WTC11 (cell line): Measurements from ENCODE around the gene SREBF1. TPM values are rescaled to one million over a fixed set of nuclear protein-coding genes. Genes with fewer than 3 reads are reported as not detected.

Experiments used
- ATAC-seq: fragments of 200-7000 bp; cut with Tn5 transposase; 2 replicates; pipeline ENCODE4 v1.10.0; 2021; ENCODE audit warnings: mild to moderate bottlenecking, moderate library complexity
- CTCF ChIA-PET: fragments of 300-600 bp; sonication (Branson Sonifier 250); formaldehyde crosslinking; loops from one replicate; lab custom pipeline; 2021; ENCODE audit warnings: antibody characterized with exemption; lab: Charles Lee
- POLR2A ChIA-PET: fragments of 350-600 bp; sonication (Branson Sonifier 250); formaldehyde crosslinking; loops from one replicate; lab custom pipeline; 2021; ENCODE audit warnings: antibody characterized with exemption; lab: Charles Lee
- DNase-seq: peaks from one replicate; pipeline ENCODE4 v3.0.0; 2021; ENCODE audit warnings: low spot score
- H3K27ac Mint-ChIP-seq: 2 replicates; pipeline ENCODE4 v1.8.0; 2021; ENCODE audit warnings: mixed read lengths
- H3K27me3 Mint-ChIP-seq: 2 replicates; pipeline ENCODE4 v1.8.0; 2021; ENCODE audit warnings: low read depth, mild to moderate bottlenecking, moderate library complexity, mixed read lengths
- H3K36me3 Mint-ChIP-seq: 2 replicates; pipeline ENCODE4 v1.8.0; 2021; ENCODE audit warnings: mixed read lengths
- H3K4me1 Mint-ChIP-seq: 2 replicates; pipeline ENCODE4 v1.8.0; 2022; ENCODE audit warnings: mixed read lengths
- H3K4me3 Mint-ChIP-seq: 2 replicates; pipeline ENCODE4 v1.8.0; 2021; ENCODE audit warnings: mild to moderate bottlenecking, moderate library complexity, mixed read lengths
- H3K9me3 Mint-ChIP-seq: 2 replicates; pipeline ENCODE4 v1.8.0; 2021; ENCODE audit warnings: mixed read lengths
- CBFB ChIP-seq: sonication (generic); formaldehyde crosslinking; IDR thresholded peaks from 2 replicates; pipeline ENCODE4 v1.8.1; 2022; ENCODE audit warnings: mild to moderate bottlenecking, low read depth, missing genetic modification reagents
- CREM ChIP-seq: sonication (generic); formaldehyde crosslinking; IDR thresholded peaks from 2 replicates; pipeline ENCODE4 v1.8.1; 2022; ENCODE audit warnings: mild to moderate bottlenecking, missing genetic modification reagents, moderate library complexity
- CTCF ChIP-seq: fragments of 200-600 bp; IDR thresholded peaks from 2 replicates; pipeline ENCODE4 v1.8.0; 2022; ENCODE audit warnings: antibody characterized with exemption
- E2F5 ChIP-seq: sonication (generic); formaldehyde crosslinking; IDR thresholded peaks from 2 replicates; pipeline ENCODE4 v1.8.1; 2022; ENCODE audit warnings: mild to moderate bottlenecking, moderate library complexity, missing genetic modification reagents
- FOXJ3 ChIP-seq: sonication (generic); formaldehyde crosslinking; IDR thresholded peaks from 2 replicates; pipeline ENCODE4 v1.9.0; 2021; ENCODE audit warnings: missing genetic modification reagents, mild to moderate bottlenecking, borderline replicate concordance
- FOXK1 ChIP-seq: sonication (generic); formaldehyde crosslinking; IDR thresholded peaks from 2 replicates; pipeline ENCODE4 v1.8.0; 2022; ENCODE audit warnings: mild to moderate bottlenecking, moderate library complexity, missing genetic modification reagents
- FOXP1 ChIP-seq: sonication (generic); formaldehyde crosslinking; IDR thresholded peaks from 2 replicates; pipeline ENCODE4 v1.8.0; 2022; ENCODE audit warnings: missing genetic modification reagents, mild to moderate bottlenecking, moderate library complexity, borderline replicate concordance
- MAX ChIP-seq: sonication (generic); formaldehyde crosslinking; IDR thresholded peaks from 2 replicates; pipeline ENCODE4 v1.8.0; 2022; ENCODE audit warnings: mild to moderate bottlenecking, missing genetic modification reagents
- MXD4 ChIP-seq: fragments of 250-450 bp; sonication (Bioruptor Pico); IDR thresholded peaks from 2 replicates; pipeline ENCODE4 v1.8.0; 2021; ENCODE audit warnings: mild to moderate bottlenecking, moderate library complexity, borderline replicate concordance
- NR1H2 ChIP-seq: sonication (generic); formaldehyde crosslinking; IDR thresholded peaks from 2 replicates; pipeline ENCODE4 v1.9.0; 2021; ENCODE audit warnings: mild to moderate bottlenecking, moderate library complexity, missing genetic modification reagents
- OVOL2 ChIP-seq: fragments of 250-450 bp; sonication (Bioruptor Pico); IDR thresholded peaks from 2 replicates; pipeline ENCODE4 v1.9.0; 2021; ENCODE audit warnings: mild to moderate bottlenecking, borderline replicate concordance
- PRDM15 ChIP-seq: sonication (generic); formaldehyde crosslinking; IDR thresholded peaks from 2 replicates; pipeline ENCODE4 v1.8.0; 2022; ENCODE audit warnings: missing genetic modification reagents
- RORB ChIP-seq: fragments of 250-450 bp; sonication (Bioruptor Pico); IDR thresholded peaks from 2 replicates; pipeline ENCODE4 v1.9.0; 2021; ENCODE audit warnings: mild to moderate bottlenecking
- ZNF219 ChIP-seq: sonication (generic); formaldehyde crosslinking; IDR thresholded peaks from 2 replicates; pipeline ENCODE4 v1.8.0; 2023; ENCODE audit warnings: missing genetic modification reagents, mild to moderate bottlenecking, borderline replicate concordance
- ZNF396 ChIP-seq: fragments of 250-450 bp; sonication (Bioruptor Pico); IDR thresholded peaks from 2 replicates; pipeline ENCODE4 v1.8.0; 2021; ENCODE audit warnings: mild to moderate bottlenecking, moderate library complexity, borderline replicate concordance
- total RNA-seq: library from RNA; stranded (reverse); gene quantifications from 3 replicates; pipeline ENCODE4 v1.2.3, GENCODE V29; 2021
- TF ChIP-seq, protein P1 (sequence below): fragments of 250-450 bp; sonication (Bioruptor Pico); IDR thresholded peaks from 2 replicates; pipeline ENCODE4 v1.9.0; 2021; ENCODE audit warnings: mild to moderate bottlenecking, borderline replicate concordance
- TF ChIP-seq, protein P2 (sequence below): sonication (generic); formaldehyde crosslinking; IDR thresholded peaks from 2 replicates; pipeline ENCODE4 v1.8.0; 2023; ENCODE audit warnings: missing genetic modification reagents
- TF ChIP-seq, protein P3 (sequence below): sonication (generic); formaldehyde crosslinking; IDR thresholded peaks from 2 replicates; pipeline ENCODE4 v1.8.1; 2023; ENCODE audit warnings: mild to moderate bottlenecking, missing genetic modification reagents, borderline replicate concordance

SREBF1 gene
- total RNA-seq, 1 experiment from 2014 or later = 93.7 TPM

DNA sequence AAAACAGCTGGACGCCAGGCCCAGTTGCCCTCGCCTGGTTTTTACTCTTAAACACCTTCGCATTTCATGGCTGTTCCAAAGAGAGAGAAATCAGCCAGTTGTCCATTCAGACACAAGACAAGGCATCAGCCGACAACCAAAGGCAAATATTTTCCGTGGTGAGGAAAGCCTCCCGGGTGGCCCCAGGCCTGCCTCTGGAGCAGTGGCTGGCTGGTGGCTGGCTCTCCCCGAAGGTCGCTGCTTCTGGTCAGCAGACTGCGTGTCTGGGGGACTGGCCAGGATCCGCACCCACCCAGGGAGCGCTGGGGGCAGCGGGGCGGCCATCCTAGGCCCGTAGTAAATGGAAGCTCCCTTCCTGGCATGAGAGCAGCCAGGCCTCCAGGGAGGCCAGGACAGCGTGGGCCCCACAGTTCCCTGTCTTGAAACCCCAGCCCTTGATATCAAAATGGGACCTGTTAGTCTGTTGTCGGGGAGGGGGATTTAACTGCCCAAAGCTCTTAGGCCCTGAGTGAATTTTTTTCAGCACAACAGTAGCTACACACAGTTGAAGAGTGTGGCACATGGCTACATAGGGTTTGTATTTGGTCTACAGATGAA lies 57.7 kb downstream of the SREBF1 start:
- POLR2A ChIA-PET = no interaction called here
- TF ChIP-seq RORB (no peak), OVOL2 (CRISPR knock-in tag) (no peak), CTCF (no peak), ZNF396 (CRISPR knock-in tag) (no peak), E2F5 (no peak), PRDM15 (CRISPR knock-in tag) (no peak), ZNF219 (CRISPR knock-in tag) (no peak), FOXP1 (CRISPR knock-in tag) (no peak), FOXK1 (no peak)
- TF ChIP-seq, protein P1, sequence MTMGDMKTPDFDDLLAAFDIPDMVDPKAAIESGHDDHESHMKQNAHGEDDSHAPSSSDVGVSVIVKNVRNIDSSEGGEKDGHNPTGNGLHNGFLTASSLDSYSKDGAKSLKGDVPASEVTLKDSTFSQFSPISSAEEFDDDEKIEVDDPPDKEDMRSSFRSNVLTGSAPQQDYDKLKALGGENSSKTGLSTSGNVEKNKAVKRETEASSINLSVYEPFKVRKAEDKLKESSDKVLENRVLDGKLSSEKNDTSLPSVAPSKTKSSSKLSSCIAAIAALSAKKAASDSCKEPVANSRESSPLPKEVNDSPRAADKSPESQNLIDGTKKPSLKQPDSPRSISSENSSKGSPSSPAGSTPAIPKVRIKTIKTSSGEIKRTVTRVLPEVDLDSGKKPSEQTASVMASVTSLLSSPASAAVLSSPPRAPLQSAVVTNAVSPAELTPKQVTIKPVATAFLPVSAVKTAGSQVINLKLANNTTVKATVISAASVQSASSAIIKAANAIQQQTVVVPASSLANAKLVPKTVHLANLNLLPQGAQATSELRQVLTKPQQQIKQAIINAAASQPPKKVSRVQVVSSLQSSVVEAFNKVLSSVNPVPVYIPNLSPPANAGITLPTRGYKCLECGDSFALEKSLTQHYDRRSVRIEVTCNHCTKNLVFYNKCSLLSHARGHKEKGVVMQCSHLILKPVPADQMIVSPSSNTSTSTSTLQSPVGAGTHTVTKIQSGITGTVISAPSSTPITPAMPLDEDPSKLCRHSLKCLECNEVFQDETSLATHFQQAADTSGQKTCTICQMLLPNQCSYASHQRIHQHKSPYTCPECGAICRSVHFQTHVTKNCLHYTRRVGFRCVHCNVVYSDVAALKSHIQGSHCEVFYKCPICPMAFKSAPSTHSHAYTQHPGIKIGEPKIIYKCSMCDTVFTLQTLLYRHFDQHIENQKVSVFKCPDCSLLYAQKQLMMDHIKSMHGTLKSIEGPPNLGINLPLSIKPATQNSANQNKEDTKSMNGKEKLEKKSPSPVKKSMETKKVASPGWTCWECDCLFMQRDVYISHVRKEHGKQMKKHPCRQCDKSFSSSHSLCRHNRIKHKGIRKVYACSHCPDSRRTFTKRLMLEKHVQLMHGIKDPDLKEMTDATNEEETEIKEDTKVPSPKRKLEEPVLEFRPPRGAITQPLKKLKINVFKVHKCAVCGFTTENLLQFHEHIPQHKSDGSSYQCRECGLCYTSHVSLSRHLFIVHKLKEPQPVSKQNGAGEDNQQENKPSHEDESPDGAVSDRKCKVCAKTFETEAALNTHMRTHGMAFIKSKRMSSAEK = no peak
- TF ChIP-seq, protein P2, sequence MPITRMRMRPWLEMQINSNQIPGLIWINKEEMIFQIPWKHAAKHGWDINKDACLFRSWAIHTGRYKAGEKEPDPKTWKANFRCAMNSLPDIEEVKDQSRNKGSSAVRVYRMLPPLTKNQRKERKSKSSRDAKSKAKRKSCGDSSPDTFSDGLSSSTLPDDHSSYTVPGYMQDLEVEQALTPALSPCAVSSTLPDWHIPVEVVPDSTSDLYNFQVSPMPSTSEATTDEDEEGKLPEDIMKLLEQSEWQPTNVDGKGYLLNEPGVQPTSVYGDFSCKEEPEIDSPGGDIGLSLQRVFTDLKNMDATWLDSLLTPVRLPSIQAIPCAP (CRISPR knock-in tag) = no peak

GRCh38 chr17:17778308-17779014 lies 58.3 kb downstream of the SREBF1 start:
- Mint-ChIP-seq H3K36me3 (no peaks in the 10 kb centered on the region), H3K27me3 (peaks cover 6% of the 10 kb centered on the region; the same call in 1 of the 2 replicates), H3K9me3 (no peaks in the 10 kb centered on the region), H3K4me1 (peaks cover 24% of the 10 kb centered on the region), H3K27ac (no peak overlapping the region), H3K4me3 (no peak overlapping the region)
- ChIA-PET CTCF (interaction anchor here (1.7 to 1.9 kb wide), 2 partner anchors 30 to 37 kb away, joined by 4 to 6 read pairs; no protein-coding TSS in a partner anchor), POLR2A (no interaction called here)
- DNase-seq (no peak), ATAC-seq (no peak)
- no peak for TF ChIP-seq NR1H2
- no peak for TF ChIP-seq MXD4 (CRISPR knock-in tag)
- TF ChIP-seq FOXJ3 (CRISPR knock-in tag) = no peak
- no peak for TF ChIP-seq MAX
- no peak for TF ChIP-seq CBFB (CRISPR knock-in tag)
- TF ChIP-seq, protein P3, sequence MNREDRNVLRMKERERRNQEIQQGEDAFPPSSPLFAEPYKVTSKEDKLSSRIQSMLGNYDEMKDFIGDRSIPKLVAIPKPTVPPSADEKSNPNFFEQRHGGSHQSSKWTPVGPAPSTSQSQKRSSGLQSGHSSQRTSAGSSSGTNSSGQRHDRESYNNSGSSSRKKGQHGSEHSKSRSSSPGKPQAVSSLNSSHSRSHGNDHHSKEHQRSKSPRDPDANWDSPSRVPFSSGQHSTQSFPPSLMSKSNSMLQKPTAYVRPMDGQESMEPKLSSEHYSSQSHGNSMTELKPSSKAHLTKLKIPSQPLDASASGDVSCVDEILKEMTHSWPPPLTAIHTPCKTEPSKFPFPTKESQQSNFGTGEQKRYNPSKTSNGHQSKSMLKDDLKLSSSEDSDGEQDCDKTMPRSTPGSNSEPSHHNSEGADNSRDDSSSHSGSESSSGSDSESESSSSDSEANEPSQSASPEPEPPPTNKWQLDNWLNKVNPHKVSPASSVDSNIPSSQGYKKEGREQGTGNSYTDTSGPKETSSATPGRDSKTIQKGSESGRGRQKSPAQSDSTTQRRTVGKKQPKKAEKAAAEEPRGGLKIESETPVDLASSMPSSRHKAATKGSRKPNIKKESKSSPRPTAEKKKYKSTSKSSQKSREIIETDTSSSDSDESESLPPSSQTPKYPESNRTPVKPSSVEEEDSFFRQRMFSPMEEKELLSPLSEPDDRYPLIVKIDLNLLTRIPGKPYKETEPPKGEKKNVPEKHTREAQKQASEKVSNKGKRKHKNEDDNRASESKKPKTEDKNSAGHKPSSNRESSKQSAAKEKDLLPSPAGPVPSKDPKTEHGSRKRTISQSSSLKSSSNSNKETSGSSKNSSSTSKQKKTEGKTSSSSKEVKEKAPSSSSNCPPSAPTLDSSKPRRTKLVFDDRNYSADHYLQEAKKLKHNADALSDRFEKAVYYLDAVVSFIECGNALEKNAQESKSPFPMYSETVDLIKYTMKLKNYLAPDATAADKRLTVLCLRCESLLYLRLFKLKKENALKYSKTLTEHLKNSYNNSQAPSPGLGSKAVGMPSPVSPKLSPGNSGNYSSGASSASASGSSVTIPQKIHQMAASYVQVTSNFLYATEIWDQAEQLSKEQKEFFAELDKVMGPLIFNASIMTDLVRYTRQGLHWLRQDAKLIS (CRISPR knock-in tag) = no peak
- no peak for TF ChIP-seq CREM (CRISPR knock-in tag)

More for the DNA sequence above, 57.7 kb downstream of the SREBF1 start:
- Mint-ChIP-seq H3K4me3 (no peak overlapping the region), H3K27me3 (peaks cover 6% of the 10 kb centered on the region; the same call in 1 of the 2 replicates), H3K36me3 (no peaks in the 10 kb centered on the region), H3K9me3 (no peaks in the 10 kb centered on the region), H3K27ac (no peak overlapping the region), H3K4me1 (peaks cover 24% of the 10 kb centered on the region)
- DNase-seq (no peak), ATAC-seq (no peak)
- CTCF ChIA-PET = interaction anchor here (1.9 to 2.9 kb wide), 2 partner anchors 31 to 38 kb away, joined by 6 to 18 read pairs; no protein-coding TSS in a partner anchor
